ENCODE results near the gene NPFF.

DNA sequence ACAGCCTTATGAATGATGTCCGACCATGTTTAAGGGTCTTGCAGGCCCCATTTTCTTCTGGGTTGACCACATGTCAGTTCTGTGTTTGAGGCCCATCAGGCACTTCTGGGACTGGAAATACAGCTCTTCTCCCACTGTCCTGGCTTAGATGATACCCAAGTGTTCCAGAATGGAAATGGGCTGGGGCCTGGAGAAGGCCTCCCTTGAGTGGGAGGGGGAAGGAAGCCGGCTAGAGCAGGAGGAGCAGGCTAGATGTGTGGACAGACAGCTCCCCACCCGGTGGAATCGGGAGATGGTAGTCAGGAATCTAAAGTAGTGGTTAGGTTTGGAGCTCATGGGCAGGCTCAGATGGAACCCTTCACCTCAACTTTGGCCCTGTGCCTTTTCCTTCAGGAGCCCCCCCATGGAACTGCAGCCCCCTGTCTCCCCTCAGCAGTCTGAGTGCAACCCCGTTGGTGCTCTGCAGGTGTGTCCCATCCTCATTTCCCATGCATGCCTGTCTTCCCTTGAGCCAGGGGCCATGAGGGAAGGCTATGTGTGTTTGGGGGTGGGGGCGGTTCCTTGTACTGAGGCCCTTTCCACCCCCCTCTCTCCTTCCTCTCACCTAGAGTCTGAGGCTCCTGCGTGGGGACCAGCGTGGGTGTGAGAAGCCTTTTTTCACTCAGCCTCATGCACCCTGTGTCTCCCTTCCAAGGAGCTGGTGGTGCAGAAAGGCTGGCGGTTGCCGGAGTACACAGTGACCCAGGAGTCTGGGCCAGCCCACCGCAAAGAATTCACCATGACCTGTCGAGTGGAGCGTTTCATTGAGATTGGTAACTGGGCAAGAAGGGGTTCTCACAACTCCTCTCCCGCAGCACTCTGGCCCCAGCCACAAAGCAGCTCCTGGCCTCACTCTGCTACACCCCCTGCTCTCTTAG, 3.0 kb downstream of the NPFF start:
- TF ChIP-seq EP300 (IDR thresholded peaks at IDR 0.05) (no peak), POLR2A (IDR thresholded peaks at IDR 0.05; ENCODE audit: low read length) (no peak)

All from A549 (cell line).